Erythroblast (primary cell): Measurements from ENCODE around the gene WDR88.

Experiments used
- GATA1 ChIP-seq: IDR thresholded peaks from 2 replicates; pipeline ENCODE4 v1.6.1; 2011; ENCODE audit warnings: low read depth, mild to moderate bottlenecking, control low read depth, low read length, moderate library complexity
- POLR2A ChIP-seq: IDR thresholded peaks from 2 replicates; pipeline ENCODE4 v1.6.1; 2011; ENCODE audit warnings: mild to moderate bottlenecking, low read length

DNA sequence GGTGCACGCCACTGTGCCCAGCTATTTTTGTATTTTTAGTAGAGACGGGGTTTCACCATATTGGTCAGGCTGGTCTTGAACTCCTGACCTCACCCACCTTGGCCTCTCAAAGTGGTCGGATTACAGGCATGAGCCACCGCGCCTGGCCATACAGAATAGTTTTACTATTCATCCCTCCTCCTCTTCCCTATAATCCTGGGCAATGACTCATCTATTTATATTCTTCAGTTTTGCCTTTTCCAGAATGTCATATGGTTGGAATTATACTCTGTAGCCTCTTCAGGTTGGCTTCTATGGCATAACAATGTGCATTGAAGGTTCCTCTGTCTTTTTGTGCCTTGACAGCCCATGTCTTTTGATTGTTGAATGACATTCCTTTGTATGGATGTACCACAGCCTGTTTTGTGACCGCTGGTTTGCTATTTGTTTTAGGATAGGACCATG lies 40.0 kb downstream of the WDR88 start:
- no peak for TF ChIP-seq POLR2A
- TF ChIP-seq GATA1: no peak
